Measurements from ENCODE around the gene CLIC5. TPM values are rescaled to one million over a fixed set of nuclear protein-coding genes. Genes with fewer than 3 reads are reported as not detected.

Gene CLIC5
- under 0.01 TPM in 2 replicates for total RNA-seq

GRCh38 chr6:46015119-46015968, at the start of gene CLIC5:
Gene CLIC5 (minus strand): TSS chr6:46015860. CDS start chr6:46015542, 318 bp downstream.
- no peak for DNase-seq (ENCODE audit: low read depth in 2 of 2)

GRCh38 chr6:46062991-46063390, 47.3 kb upstream of the CLIC5 start:
- DNase-seq (ENCODE audit: low read depth in 2 of 2), result no peak

- DNase-seq (ENCODE audit: low read depth in 2 of 2), result no peak
These were observed 46.7 kb upstream of the CLIC5 start for GRCh38 chr6:46062312-46062711.

GRCh38 chr6:46061497-46061896, 45.8 kb upstream of the CLIC5 start:
- no peak for DNase-seq (ENCODE audit: low read depth in 2 of 2)

GRCh38 chr6:46059608-46060007, 43.9 kb upstream of the CLIC5 start:
- DNase-seq (ENCODE audit: low read depth in 2 of 2), result no peak

GRCh38 chr6:46058951-46059350, 43.3 kb upstream of the CLIC5 start:
- no peak for DNase-seq (ENCODE audit: low read depth in 2 of 2)

- no peak for DNase-seq (ENCODE audit: low read depth in 2 of 2)
These were observed 42.1 kb upstream of the CLIC5 start for GRCh38 chr6:46057792-46058191.

GRCh38 chr6:46056906-46057529, 41.4 kb upstream of the CLIC5 start:
- DNase-seq (ENCODE audit: low read depth in 2 of 2), result no peak

- no peak for DNase-seq (ENCODE audit: low read depth in 2 of 2)
These were observed 38.9 kb upstream of the CLIC5 start for GRCh38 chr6:46054516-46054915.

GRCh38 chr6:46053039-46053933, 37.6 kb upstream of the CLIC5 start:
- no peak for DNase-seq (ENCODE audit: low read depth in 2 of 2)

GRCh38 chr6:46052479-46052878, 36.8 kb upstream of the CLIC5 start:
- no peak for DNase-seq (ENCODE audit: low read depth in 2 of 2)

- DNase-seq (ENCODE audit: low read depth in 2 of 2), result no peak
These were observed 36.3 kb upstream of the CLIC5 start for GRCh38 chr6:46051962-46052361.

- DNase-seq (ENCODE audit: low read depth in 2 of 2), result no peak
These were observed 35.3 kb upstream of the CLIC5 start for GRCh38 chr6:46050845-46051405.

- DNase-seq (ENCODE audit: low read depth in 2 of 2), result no peak
These were observed 33.1 kb upstream of the CLIC5 start for GRCh38 chr6:46048646-46049297.

- DNase-seq (ENCODE audit: low read depth in 2 of 2), result no peak
These were observed 31.0 kb upstream of the CLIC5 start for GRCh38 chr6:46046558-46047174.

- peak; percentile 81 to 91 for DNase-seq (ENCODE audit: low read depth in 2 of 2)
These were observed 29.4 kb upstream of the CLIC5 start for GRCh38 chr6:46044881-46045617.

- DNase-seq (ENCODE audit: low read depth in 2 of 2), result peak; percentile 17 to 60
These were observed 26.8 kb upstream of the CLIC5 start for GRCh38 chr6:46042355-46042999.

- no peak for DNase-seq (ENCODE audit: low read depth in 2 of 2)
These were observed 24.6 kb upstream of the CLIC5 start for GRCh38 chr6:46040288-46040687.

- DNase-seq (ENCODE audit: low read depth in 2 of 2), result no peak
These were observed 24.0 kb upstream of the CLIC5 start for GRCh38 chr6:46039646-46040045.

Data from dermis microvascular lymphatic vessel endothelial cell (primary cell).